ENCODE results near the gene BRAT1. TPM values are rescaled to one million over a fixed set of nuclear protein-coding genes. Genes with fewer than 3 reads are reported as not detected.

The BRAT1 gene
- total RNA-seq, 1 donor from 2014 or later, result 35.2 TPM

- peak; percentile 93 for DNase-seq (ENCODE audit: low spot score)
Observed at GRCh38 chr7:2523941-2524807, 31.1 kb downstream of the BRAT1 start.

- no peak for DNase-seq (ENCODE audit: low spot score)
Observed at GRCh38 chr7:2523461-2523936, 31.8 kb downstream of the BRAT1 start.

GRCh38 chr7:2522780-2523433 is 32.4 kb downstream of the BRAT1 start:
- peak; percentile 53 for DNase-seq (ENCODE audit: low spot score)

GRCh38 chr7:2521952-2522591 is 33.3 kb downstream of the BRAT1 start:
- no peak for DNase-seq (ENCODE audit: low spot score)

GRCh38 chr7:2521341-2521745 is 34.0 kb downstream of the BRAT1 start:
- DNase-seq (ENCODE audit: low spot score), result no peak

GRCh38 chr7:2520761-2521290 is 34.5 kb downstream of the BRAT1 start:
- no peak for DNase-seq (ENCODE audit: low spot score)

- no peak for DNase-seq (ENCODE audit: low spot score)
Observed at GRCh38 chr7:2520131-2520760, 35.1 kb downstream of the BRAT1 start.

- peak; percentile 90 for DNase-seq (ENCODE audit: low spot score)
Observed at GRCh38 chr7:2519119-2519930, 36.0 kb downstream of the BRAT1 start, which contains the start of gene LFNG. Gene LFNG, plus strand, starts transcription at chr7:2519774. Its CDS starts 88 bp downstream, at chr7:2519862.

GRCh38 chr7:2518737-2519118 is 36.6 kb downstream of the BRAT1 start:
- DNase-seq (ENCODE audit: low spot score), result no peak

- no peak for DNase-seq (ENCODE audit: low spot score)
Observed at GRCh38 chr7:2517678-2518507, 37.4 kb downstream of the BRAT1 start.

- DNase-seq (ENCODE audit: low spot score), result no peak
Observed at GRCh38 chr7:2517026-2517425, 38.3 kb downstream of the BRAT1 start.

GRCh38 chr7:2516194-2516555 is 39.1 kb downstream of the BRAT1 start:
- DNase-seq (ENCODE audit: low spot score), result no peak

- no peak for DNase-seq (ENCODE audit: low spot score)
Observed at GRCh38 chr7:2515424-2516193, 39.7 kb downstream of the BRAT1 start.

- DNase-seq (ENCODE audit: low spot score), result no peak
Observed at GRCh38 chr7:2514473-2515423, 40.6 kb downstream of the BRAT1 start.

GRCh38 chr7:2513702-2514101 is 41.6 kb downstream of the BRAT1 start:
- DNase-seq (ENCODE audit: low spot score), result no peak

GRCh38 chr7:2512713-2513112 is 42.6 kb downstream of the BRAT1 start:
- DNase-seq (ENCODE audit: low spot score), result no peak

GRCh38 chr7:2512179-2512661 is 43.1 kb downstream of the BRAT1 start:
- DNase-seq (ENCODE audit: low spot score), result no peak

- DNase-seq (ENCODE audit: low spot score), result no peak
Observed at GRCh38 chr7:2511769-2512168, 43.6 kb downstream of the BRAT1 start.
